ENCODE measurements around the gene NCEH1.

The NCEH1 gene

GRCh38 chr3:172647823-172648222 is 63.0 kb downstream of the NCEH1 start:
- Histone ChIP-seq H3K4me2 (ENCODE audit: low read depth, low read length, poor library complexity, severe bottlenecking) (no peak overlapping the region), H3K79me2 (ENCODE audit: insufficient read depth, low read length) (no peaks in the 10 kb centered on the region), H2AFZ (ENCODE audit: low read length) (no peak overlapping the region), H3K27me3 (ENCODE audit: insufficient read depth, low read length, poor library complexity, severe bottlenecking) (no peaks in the 10 kb centered on the region), H3F3A (ENCODE audit: low read depth) (no peaks in the 10 kb centered on the region), H3K4me3 (ENCODE audit: low read length, poor library complexity, severe bottlenecking) (no peak overlapping the region), H3K9me2 (replicated peaks; ENCODE audit: low read depth, low read length) (no peaks in the 10 kb centered on the region), H3K36me3 (ENCODE audit: insufficient read depth, low read length) (peaks cover 7% of the 10 kb centered on the region), H4K20me1 (ENCODE audit: insufficient read depth, low read length, poor library complexity, severe bottlenecking) (no peaks in the 10 kb centered on the region), H3K9ac (ENCODE audit: low read depth, low read length, poor library complexity, severe bottlenecking) (no peak overlapping the region), H3K9me3 (ENCODE audit: insufficient read depth, low read depth, low read length) (no peaks in the 10 kb centered on the region), H3K4me1 (ENCODE audit: insufficient read depth, low read length, poor library complexity, severe bottlenecking) (peaks cover 7% of the 10 kb centered on the region)
- TF ChIP-seq CTCF (conservative IDR thresholded peaks at IDR 0.05; ENCODE audit: low read length) (no peak), EZH2phosphoT487 (IDR thresholded peaks at IDR 0.05; ENCODE audit: borderline replicate concordance) (no peak)

GRCh38 chr3:172647080-172647479 is 63.8 kb downstream of the NCEH1 start:
- H3K9me2 ChIP-seq (replicated peaks; ENCODE audit: low read depth, low read length) = no peaks in the 10 kb centered on the region
- H3K27me3 ChIP-seq (ENCODE audit: insufficient read depth, low read length, poor library complexity, severe bottlenecking) = no peaks in the 10 kb centered on the region
- no peak overlapping the region for H3K4me2 ChIP-seq (ENCODE audit: low read depth, low read length, poor library complexity, severe bottlenecking)
- peaks cover 7% of the 10 kb centered on the region for H3K36me3 ChIP-seq (ENCODE audit: insufficient read depth, low read length)
- H4K20me1 ChIP-seq (ENCODE audit: insufficient read depth, low read length, poor library complexity, severe bottlenecking) = no peaks in the 10 kb centered on the region
- no peaks in the 10 kb centered on the region for H3F3A ChIP-seq (ENCODE audit: low read depth)
- H3K9ac ChIP-seq (ENCODE audit: low read depth, low read length, poor library complexity, severe bottlenecking) = no peak overlapping the region
- no peak overlapping the region for H3K4me3 ChIP-seq (ENCODE audit: low read length, poor library complexity, severe bottlenecking)
- H3K79me2 ChIP-seq (ENCODE audit: insufficient read depth, low read length) = no peaks in the 10 kb centered on the region
- H3K9me3 ChIP-seq (ENCODE audit: insufficient read depth, low read depth, low read length) = no peaks in the 10 kb centered on the region
- no peak for TF ChIP-seq EZH2phosphoT487 (IDR thresholded peaks at IDR 0.05; ENCODE audit: borderline replicate concordance)
- TF ChIP-seq CTCF (conservative IDR thresholded peaks at IDR 0.05; ENCODE audit: low read length) = no peak
- no peak overlapping the region for H2AFZ ChIP-seq (ENCODE audit: low read length)
- H3K4me1 ChIP-seq (ENCODE audit: insufficient read depth, low read length, poor library complexity, severe bottlenecking) = peaks cover 3% of the 10 kb centered on the region

DNA sequence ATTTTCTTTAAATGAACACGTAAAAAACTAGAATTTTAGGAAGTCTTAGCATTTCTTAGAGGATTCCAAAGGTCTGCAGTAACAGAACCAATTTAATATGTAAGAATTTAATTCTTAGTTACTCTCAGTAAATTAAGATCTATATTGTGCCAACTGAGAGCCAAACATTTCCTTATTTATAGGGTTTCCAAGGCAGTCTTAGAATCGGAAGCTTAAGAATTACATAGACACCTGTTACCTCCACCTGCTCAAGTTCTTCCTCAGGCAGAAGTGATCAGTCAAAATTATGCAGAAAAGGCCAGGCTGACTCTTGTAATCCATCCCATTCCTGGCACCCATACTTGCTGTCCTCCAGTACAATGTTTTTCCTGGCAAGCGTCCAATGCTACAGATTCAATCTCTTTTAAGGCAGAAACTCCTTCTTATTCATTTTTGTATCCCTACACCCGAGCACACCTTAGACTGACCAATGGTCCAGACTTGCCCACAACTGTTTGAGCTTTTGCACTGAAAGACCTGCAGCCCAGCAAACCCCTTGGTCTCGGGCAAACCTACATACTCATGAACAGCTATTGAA is 64.3 kb downstream of the NCEH1 start:
- Histone ChIP-seq H3K4me2 (ENCODE audit: low read depth, low read length, poor library complexity, severe bottlenecking) (no peak overlapping the region), H3K9me2 (replicated peaks; ENCODE audit: low read depth, low read length) (no peaks in the 10 kb centered on the region), H3K4me1 (ENCODE audit: insufficient read depth, low read length, poor library complexity, severe bottlenecking) (no peaks in the 10 kb centered on the region), H3K9ac (ENCODE audit: low read depth, low read length, poor library complexity, severe bottlenecking) (no peak overlapping the region), H2AFZ (ENCODE audit: low read length) (no peak overlapping the region), H4K20me1 (ENCODE audit: insufficient read depth, low read length, poor library complexity, severe bottlenecking) (no peaks in the 10 kb centered on the region), H3F3A (ENCODE audit: low read depth) (no peaks in the 10 kb centered on the region), H3K9me3 (ENCODE audit: insufficient read depth, low read depth, low read length) (no peaks in the 10 kb centered on the region), H3K27me3 (ENCODE audit: insufficient read depth, low read length, poor library complexity, severe bottlenecking) (no peaks in the 10 kb centered on the region), H3K79me2 (ENCODE audit: insufficient read depth, low read length) (no peaks in the 10 kb centered on the region), H3K4me3 (ENCODE audit: low read length, poor library complexity, severe bottlenecking) (no peak overlapping the region), H3K36me3 (ENCODE audit: insufficient read depth, low read length) (peaks cover 7% of the 10 kb centered on the region)
- no peak for TF ChIP-seq CTCF (conservative IDR thresholded peaks at IDR 0.05; ENCODE audit: low read length)
- TF ChIP-seq EZH2phosphoT487 (IDR thresholded peaks at IDR 0.05; ENCODE audit: borderline replicate concordance) = no peak
